Kidney epithelial cell (primary cell): Measurements from ENCODE around the gene CCNA2. TPM values are rescaled to one million over a fixed set of nuclear protein-coding genes. Genes with fewer than 3 reads are reported as not detected.

Experiments
- DNase-seq: peaks from one replicate; pipeline ENCODE4 v3.0.0-alpha.2; 2010; ENCODE audit warnings: low read depth
- H3K27me3 ChIP-seq: 2 replicates; pipeline ENCODE4 v1.6.0; 2011; ENCODE audit warnings: low read length; ENCODE audit not compliant: control insufficient read depth, insufficient read depth
- H3K36me3 ChIP-seq: 2 replicates; pipeline ENCODE4 v1.5.1; 2011; ENCODE audit warnings: low read length; ENCODE audit not compliant: control insufficient read depth, insufficient read depth
- H3K4me3 ChIP-seq: 2 replicates; pipeline ENCODE4 v1.5.1; 2011; ENCODE audit warnings: low read depth, mild to moderate bottlenecking, control low read depth, low read length
- total RNA-seq: library from RNA; depleted of rRNA; stranded (reverse); fragments of >200 nt; gene quantifications from 2 replicates; pipeline ENCODE4 v1.2.3, GENCODE V29; 2015
- TF ChIP-seq, protein P1 (sequence below): IDR thresholded peaks from 2 replicates; pipeline ENCODE4 v1.5.1; 2011; ENCODE audit warnings: mild to moderate bottlenecking, moderate library complexity, low read length, control low read depth, inconsistent platforms; ENCODE audit not compliant: insufficient read depth, poor library complexity, severe bottlenecking

Gene CCNA2
- total RNA-seq, 1 donor from 2014 or later: 7.2 TPM

DNA sequence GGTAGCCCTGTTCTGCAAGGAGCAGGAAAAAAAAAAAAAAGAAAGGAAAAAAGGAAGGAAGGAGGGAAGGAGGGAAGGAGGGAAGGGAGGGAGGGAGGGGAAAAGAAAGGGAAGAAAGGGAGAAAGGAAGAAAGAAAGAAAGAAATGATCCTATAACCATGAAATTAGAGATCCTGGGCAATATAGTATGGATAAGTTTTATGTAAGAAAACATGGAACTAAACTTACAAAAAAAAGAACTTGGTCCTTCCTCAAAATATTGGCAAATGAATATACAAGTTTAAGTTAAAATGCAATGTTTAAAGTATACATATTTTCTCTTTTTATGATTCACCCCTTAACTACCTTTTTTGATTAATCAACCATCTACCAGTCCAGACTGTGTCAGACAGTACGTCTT, 27.7 kb upstream of the CCNA2 start:
- H3K4me3 ChIP-seq: no peak overlapping the region
- DNase-seq: no peak
- H3K36me3 ChIP-seq: no peaks in the 10 kb centered on the region
- H3K27me3 ChIP-seq: no peaks in the 10 kb centered on the region
- TF ChIP-seq, protein P1, sequence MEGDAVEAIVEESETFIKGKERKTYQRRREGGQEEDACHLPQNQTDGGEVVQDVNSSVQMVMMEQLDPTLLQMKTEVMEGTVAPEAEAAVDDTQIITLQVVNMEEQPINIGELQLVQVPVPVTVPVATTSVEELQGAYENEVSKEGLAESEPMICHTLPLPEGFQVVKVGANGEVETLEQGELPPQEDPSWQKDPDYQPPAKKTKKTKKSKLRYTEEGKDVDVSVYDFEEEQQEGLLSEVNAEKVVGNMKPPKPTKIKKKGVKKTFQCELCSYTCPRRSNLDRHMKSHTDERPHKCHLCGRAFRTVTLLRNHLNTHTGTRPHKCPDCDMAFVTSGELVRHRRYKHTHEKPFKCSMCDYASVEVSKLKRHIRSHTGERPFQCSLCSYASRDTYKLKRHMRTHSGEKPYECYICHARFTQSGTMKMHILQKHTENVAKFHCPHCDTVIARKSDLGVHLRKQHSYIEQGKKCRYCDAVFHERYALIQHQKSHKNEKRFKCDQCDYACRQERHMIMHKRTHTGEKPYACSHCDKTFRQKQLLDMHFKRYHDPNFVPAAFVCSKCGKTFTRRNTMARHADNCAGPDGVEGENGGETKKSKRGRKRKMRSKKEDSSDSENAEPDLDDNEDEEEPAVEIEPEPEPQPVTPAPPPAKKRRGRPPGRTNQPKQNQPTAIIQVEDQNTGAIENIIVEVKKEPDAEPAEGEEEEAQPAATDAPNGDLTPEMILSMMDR: no peak

- Histone ChIP-seq H3K27me3 (no peaks in the 10 kb centered on the region), H3K4me3 (no peak overlapping the region), H3K36me3 (no peaks in the 10 kb centered on the region)
- DNase-seq: no peak
- TF ChIP-seq, protein P1: no peak
Observed at GRCh38 chr4:121846662-121847061, 23.0 kb upstream of the CCNA2 start.

DNA sequence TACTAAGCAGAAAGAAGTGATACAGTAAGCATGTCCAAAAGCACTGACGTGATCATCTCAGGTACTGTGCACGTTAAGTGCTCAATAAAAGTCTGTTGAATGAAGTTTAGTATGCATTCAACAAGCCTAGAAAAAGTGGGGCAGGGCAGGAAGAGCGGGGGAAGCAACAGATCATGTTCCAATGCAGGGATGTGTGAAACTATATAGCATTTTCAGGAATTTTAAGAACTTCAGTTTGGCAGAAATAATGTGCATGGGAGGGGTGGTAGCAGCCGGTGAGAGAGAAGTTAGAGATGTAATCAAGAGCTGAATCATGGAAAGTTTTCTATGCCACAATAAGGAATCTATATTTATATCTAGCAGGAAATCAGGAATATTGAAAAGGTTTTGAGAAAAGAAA, 19.2 kb upstream of the CCNA2 start:
- H3K27me3 ChIP-seq: no peaks in the 10 kb centered on the region
- TF ChIP-seq, protein P1: no peak
- no peak overlapping the region for H3K4me3 ChIP-seq
- DNase-seq: no peak
- no peaks in the 10 kb centered on the region for H3K36me3 ChIP-seq

DNA sequence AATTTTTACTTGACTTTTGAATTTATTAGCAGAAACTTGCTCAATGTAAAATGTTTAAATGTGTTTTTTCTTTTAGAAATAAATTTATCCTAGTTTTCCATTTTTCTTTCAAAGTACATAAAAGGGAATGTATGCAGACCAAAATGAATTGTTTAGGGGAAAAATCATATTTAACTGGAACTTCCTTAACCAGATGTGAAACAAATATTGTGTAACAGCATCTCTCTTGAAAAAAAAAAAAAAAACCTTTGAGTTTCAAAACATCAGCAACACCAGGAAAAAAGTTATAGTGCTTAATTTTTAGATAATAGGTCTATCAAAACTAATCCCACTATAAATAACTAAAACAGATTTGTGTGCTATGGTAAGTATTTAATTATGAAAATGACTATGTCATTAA, 14.5 kb upstream of the CCNA2 start:
- no peak for DNase-seq
- H3K27me3 ChIP-seq: no peaks in the 10 kb centered on the region
- no peak overlapping the region for H3K4me3 ChIP-seq
- H3K36me3 ChIP-seq: no peaks in the 10 kb centered on the region
- TF ChIP-seq, protein P1: no peak

- TF ChIP-seq, protein P1: no peak
- Histone ChIP-seq H3K36me3 (no peaks in the 10 kb centered on the region), H3K4me3 (no peak overlapping the region), H3K27me3 (no peaks in the 10 kb centered on the region)
- DNase-seq: no peak
Observed at GRCh38 chr4:121829511-121829910, 5.8 kb upstream of the CCNA2 start.

DNA sequence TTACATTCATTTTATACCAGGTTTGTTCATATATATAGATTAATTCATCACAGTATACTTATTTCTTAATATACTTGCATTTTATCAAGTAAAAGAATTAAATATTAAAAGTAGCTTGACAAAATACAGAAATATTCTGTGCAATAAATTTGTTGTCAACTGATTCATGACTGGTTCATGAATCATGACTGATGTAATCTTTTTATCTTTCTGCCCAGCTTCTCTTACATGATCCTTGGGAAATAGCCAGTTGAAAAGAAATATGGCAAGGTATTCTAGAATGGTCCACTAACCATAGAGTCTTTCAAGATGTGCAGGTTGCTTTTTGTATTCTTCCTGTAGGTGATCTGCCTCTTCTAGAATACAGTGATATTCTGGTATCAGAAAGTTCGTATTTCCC, 4.2 kb upstream of the CCNA2 start:
- DNase-seq: no peak
- no peak overlapping the region for H3K4me3 ChIP-seq
- H3K27me3 ChIP-seq: no peaks in the 10 kb centered on the region
- TF ChIP-seq, protein P1: no peak
- no peaks in the 10 kb centered on the region for H3K36me3 ChIP-seq
